Hepatic stellate cell (primary cell): ENCODE results near the gene MECR.

Experiments used
- DNase-seq: peaks from one replicate; pipeline ENCODE4 v3.0.0; 2011; ENCODE audit warnings: low spot score

MECR gene

GRCh38 chr1:29202053-29202452 is 28.7 kb downstream of the MECR start:
- DNase-seq, result no peak

DNA sequence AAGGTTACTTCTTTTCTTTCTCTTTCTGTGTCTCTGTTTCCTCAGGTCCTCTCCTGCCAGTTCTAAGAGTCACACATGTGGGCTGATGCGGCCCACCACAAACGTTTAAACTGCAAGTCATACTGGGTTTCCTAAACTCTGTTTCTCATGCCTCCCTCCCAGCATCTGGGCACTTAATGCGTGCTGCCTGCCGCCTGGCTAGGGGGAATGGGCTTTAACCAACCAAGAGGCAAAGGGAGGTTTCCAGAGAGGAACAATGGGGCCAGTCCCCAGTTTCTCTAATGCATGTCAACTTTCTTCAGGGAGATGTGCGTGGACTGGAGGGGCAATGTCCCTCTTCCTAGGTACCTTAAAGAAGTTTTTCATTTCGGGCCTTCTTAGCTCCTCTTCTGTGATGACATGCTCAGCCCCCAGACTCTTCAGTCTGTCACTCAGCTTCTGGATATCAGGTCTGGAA is 29.1 kb downstream of the MECR start:
- DNase-seq, result no peak

DNA sequence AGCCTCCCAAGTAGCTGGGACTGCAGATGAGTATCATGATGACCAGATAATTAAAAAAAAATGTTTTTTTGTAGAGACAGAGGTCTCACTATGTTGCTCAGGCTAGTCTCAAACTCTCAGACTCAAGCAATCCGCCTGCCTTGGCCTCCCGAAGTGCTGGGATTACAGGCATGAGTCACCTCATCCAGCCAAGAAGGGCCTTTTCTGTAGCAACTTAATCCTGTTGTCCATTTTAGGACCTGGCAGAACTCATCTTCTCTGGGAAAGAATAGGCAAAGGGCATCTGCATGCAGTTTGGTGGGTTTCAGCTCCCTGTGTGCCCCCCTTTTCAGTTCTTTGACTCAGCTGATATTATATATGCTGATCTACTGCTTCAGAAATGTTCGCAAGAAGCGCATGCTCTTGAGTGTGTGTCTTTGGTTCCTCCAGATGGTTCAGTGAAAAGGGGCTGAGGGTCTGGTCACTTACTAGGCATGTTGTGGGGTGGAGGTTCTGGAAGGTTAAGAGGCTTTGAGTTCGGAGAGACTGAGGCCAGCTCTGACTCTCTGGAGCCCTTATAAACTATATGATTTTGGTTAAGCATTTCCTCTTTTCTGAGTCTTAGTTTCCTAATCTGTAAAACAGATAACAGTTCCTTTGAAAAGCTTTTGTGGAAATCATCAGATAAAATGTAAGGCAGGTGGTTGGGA is 29.7 kb downstream of the MECR start:
- no peak for DNase-seq

DNA sequence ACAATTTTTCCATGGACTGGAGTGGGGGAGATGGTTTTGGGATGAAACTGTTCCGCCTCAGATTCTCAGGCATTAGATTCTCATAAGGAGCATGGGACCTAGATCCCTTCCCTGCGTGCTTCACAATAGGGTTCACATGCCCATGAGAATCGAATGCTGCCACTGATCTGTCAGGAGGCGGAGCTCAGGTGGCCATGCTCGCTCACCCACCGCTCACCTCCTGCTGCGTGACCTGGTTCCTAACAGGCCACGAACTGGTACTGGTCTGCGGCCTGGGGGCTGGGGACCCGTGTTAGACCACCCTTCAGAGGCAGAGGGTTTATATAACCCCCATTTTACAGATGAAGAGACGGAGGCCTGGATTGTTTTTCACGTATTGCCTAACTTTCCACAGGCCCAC is 32.7 kb downstream of the MECR start:
- DNase-seq, result no peak

DNA sequence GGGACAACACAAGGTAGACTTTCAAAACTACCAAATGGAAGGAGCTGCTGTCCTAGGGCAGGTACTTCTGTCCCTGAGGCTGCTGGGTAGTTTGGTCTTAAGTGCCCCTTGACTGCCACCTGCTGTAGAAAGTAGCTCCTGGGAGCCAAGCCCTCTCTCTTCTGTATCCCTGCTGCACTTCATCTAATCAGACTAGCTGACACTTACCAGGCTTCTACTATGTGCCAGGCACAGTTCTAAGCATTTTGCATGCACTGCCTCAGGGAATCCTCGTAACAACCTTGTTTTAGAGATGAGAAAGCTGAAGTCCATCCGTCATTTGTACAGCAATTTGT is 33.2 kb downstream of the MECR start:
- DNase-seq, result no peak

DNA sequence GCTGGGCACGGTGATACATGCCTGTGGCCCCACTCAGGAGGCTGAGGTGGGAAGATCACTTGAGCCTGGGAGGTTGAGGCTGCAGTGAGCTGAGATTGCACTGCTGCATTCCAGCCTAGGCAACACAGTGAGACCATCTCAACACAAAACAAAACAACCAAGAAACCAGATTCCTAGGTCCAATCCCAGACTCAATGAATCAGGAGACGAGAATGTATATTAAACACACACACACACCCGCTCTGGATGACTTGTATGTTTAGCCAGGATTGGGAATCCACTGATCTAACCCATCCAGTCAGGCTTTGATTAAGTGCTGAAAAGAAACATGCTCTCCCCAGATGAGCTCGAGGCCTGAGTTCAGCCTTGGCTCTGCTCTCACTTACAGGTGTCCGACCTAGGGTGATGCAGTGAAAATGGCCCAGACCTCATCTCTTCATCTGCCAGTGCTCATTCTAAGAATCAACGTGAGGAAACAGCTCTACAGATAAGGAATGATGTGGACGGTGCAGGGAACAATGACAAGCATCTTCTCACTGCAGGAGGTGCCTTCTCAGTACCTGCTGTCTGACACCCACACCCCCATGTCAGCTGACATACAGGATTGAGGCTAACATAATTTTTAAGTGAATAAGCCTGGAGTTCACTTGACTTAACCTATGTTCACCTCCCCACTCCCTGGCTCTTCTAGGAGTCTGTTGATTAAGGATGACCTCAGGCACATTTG is 33.7 kb downstream of the MECR start:
- DNase-seq, result peak; percentile 94

- DNase-seq, result no peak
Observed at GRCh38 chr1:29195881-29196291, 34.8 kb downstream of the MECR start.

DNA sequence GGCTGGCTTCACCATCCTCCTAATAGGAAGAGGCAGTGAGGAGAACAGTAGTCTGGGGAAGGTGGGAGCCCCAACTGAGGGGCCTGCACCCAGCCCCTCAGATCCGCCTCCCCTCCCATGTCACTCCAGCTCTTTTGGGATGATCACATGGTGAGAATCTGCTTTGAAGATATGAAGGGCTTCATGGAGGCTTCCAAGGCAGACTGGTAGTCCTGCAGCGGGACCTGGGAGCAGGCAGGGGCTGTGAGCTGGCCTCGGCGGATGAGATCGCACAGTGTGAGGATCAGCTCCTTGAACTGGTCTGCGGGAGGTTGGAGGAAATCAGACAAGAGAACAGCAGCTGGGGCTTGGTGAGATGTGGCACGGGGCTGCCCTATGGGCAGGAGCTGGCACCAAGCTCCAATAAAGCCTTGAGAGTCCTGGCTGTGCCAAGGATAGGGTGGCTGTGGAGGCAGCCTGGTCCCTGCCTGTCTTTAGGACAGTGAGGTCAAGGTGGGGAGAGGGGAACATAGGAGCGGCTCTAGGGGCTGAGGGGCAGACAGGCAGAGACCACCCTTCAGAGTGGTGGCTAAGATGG is 36.8 kb downstream of the MECR start:
- no peak for DNase-seq

GRCh38 chr1:29190718-29191117 is 40.0 kb downstream of the MECR start:
- DNase-seq, result no peak

DNA sequence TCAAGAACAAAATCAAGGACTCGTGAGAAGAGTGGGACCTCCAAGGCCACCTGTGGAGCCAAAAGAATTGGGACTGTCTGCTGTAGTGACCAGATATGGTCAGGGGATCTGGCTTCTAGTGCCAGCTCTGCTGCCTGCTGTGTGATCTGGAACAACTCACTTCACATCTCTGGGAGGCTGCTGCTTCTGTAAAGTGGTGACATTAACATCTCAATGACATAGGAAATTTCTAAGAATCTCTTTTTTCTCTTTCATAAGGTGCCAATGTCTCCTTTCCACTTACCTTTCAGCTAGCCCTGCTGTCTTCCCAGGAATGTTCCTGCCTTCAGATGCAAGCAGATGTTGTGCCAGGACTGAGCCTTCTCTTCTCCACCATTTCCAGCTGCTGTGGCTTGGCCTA is 44.0 kb downstream of the MECR start:
- DNase-seq, result no peak

DNA sequence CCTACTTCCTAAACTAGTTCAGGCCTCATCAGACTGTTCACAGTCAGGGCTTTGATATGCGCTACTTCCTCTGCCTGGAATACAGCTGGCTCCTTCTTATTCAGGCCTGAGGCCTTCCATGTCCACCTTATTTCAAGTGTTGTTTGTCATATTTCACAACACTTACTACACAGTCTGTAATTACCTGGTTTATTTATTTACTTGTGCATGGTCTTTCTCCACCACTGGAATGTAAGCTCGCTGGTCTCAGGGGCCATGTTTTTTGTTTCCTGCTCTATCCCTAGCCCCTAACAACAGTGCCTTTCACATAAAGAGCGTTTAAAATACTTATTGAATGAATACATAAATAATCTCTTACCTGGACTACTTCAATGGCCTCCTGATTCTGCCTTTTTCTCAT is 44.5 kb downstream of the MECR start:
- no peak for DNase-seq

DNA sequence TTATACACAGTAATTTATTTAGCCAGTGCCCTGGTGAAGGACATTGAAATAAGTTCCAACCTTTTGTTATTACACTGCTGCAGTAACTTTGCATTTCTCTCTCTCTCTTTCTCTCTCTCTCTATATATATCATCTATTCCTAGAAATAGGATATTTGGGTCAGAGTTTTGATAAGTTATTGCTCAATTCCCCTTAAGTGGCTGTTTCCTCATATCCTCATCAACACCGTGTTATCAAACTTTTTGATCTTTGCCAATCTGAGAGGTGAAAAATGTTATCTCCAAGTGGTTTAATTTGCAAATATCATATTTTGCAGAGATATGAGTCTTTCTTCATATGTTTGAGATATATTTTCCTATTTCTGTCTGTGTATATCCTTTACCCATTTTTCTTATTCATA is 47.4 kb downstream of the MECR start:
- DNase-seq, result no peak

DNA sequence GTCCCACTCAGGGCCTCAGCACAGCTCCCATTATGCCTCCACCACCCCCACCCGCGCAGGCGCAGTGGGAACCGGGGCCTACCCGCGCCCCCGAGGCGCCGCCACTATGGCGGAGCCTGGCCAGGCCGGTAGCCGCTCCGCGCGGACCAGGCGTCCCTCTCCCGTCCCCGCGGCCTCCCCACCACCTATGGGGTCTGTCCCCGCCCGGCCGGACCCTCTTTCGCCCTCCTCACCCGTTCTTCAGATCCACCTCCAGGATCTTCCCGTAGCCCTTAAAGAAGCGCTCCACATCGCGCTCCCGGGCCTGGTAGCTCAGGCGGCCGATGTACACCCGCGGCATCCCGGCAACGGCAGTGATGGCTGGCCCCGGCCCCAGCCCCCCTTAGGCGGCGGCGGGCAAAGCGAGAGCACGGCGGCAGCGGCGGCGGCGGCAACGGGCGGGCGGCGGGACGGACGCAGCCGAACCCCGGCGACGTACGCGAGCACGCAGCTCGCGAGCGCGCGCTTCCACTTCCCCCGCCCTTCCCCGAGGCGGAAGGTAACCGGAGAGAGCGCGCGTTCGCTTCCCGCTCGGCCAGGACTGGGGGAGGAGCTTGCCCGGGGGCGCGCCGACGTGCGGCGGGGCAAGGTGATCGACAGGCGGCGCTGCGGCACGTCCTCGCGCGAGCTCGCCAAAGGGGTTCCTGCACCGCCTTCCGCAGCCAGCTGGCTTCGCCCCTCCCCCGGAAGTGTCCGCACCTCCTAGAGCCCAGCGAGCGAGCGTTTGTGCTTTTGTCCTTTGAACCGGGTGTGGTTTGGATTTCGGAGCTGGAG is 49.1 kb downstream of the MECR start, which contains the start of gene SRSF4:
TSS of gene SRSF4 (minus strand) at position 488 of the 813 bp plus-strand sequence. CDS start at position 340, 148 bp downstream.
- peak; percentile 98 for DNase-seq

DNA sequence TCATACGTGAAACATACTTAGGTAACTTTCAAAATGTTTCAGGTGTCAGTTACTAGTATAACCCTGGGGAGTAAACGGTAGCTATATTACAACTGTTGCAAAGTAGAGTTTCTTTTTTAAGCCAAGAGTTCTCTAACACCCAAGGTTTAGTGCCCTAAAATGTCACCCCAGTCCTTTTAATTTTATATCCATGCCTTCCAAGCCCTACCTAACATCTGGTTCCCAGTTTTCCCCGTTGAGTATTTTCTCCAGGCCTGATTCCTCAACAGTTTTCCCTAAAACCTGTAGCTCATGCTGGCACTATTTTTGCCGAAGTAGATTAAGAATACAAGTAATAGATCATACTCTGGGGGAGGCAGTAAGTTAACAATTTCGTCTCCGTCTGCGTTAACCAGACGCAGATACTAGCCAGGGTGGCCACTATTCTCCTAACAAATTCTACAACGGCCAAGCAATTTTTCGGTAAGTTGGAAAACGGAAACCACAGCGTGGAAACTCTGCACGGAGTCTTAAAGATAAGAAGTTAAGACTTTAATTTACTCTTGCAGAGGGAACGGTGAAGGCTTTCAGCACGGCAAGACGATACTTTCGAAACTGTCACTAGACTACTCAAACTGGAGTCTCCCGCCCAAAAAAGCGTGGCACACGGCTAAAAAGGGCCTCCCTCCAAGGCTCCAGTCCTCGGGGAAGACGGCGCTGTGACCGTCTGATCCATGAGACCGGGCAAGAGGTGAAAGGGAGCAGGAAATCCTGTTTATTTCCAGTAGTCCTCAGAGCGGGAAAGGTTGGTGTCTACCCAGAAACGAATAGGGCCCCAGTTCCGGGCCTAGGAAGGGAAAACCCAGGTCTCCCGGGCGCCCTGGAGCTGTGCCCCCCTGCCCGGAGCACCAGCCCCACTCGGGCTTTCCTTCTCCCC is 50.0 kb downstream of the MECR start:
- no peak for DNase-seq

DNA sequence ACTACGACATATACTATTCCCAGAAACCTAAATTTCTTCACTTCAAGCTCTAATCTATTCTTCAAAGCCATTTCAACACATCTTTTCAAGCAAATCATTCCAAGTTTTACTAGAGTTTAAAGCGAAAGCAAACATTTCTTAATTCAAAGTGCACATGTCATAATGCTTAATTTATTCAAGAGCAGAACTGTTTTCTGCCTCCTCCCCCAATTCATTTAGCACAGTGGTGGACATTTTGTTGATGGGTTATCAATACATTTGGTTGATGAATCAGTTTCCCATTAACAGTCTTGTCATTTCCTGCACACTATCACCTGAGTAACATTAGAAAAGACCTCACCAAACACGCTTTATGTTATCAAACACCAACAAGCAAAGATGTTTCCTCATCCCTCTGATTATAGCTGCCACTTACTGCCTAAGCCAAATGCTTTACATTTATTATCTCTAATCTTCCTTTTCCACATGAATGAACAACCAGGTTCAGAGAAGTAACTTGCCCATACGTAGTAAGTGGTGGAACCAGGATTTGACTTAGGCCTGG is 51.0 kb downstream of the MECR start:
- no peak for DNase-seq

DNA sequence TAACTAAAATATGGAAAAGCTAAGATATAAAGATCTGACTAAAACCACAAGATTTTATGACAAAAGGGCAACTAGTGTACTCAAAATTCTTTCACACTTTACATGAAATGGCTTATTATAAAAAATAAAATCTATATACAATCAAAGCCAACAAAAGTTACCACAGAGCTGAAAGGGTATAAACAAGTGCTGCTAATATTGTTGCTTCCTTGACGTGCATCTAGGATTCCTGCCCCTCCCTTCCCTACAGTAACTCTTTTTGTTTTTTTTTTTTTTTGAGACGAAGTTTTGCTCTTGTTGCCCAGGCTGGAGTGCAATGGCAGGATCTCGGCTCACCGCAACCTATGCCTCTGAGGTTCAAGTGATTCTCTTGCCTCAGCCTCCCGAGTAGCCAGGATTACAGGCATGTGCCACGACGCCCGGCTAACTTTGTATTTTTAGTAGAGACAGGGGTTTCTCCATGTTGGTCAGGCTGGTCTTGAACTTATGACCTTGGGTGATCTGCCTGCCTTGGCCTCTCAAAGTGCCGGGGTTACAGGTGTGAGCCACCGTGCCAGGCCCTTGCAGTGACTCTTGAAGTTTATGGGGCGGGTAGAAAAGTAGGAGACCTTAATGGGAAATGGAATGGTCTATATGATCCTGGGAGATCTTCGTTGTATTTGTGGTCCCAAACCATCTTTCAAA is 53.6 kb downstream of the MECR start:
- no peak for DNase-seq

GRCh38 chr1:29176576-29176975 is 54.2 kb downstream of the MECR start:
- no peak for DNase-seq

DNA sequence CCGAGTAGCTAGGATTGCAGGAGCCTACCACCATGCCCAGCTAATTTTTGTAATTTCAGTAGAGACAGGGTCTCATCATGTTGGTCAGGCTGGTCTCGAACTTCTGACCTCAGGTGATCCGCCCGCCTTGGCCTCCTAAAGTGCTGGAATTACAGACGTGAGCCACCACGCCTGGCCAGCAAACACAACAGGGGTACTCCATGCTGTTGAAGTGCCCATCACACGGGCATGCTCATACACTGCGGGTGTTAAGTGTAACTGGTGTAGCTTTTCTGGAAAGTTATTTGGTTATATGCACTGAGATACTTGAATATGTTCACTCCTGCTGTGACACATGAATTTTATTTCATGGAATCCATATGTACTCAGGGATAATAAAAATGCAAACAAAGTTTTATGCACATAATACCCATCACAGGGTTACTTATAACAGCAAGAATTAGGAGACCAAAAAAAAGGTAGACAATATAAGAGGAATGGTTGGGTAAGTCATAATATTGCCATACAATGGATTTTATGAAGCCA is 58.3 kb downstream of the MECR start:
- no peak for DNase-seq

GRCh38 chr1:29171521-29171920 is 59.2 kb downstream of the MECR start:
- DNase-seq, result no peak

DNA sequence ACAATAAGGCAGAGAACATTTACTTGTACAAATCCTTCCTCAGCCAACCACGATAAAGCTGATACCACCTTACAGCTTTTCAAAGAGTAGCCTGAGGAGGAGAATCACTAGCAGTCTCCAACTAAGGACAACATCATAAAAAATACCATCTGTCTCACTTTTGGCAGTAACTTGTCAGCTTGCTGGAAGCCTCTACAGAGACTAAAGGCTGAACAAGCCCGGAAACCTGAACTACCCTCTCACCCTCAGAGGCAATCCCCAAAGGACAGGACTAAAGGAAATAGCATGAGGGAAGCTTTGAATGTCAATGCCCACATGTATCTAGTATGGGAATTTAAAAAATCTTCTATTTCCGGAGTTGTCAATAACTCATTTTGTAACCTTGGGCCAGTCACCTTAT is 59.6 kb downstream of the MECR start:
- DNase-seq, result no peak
